Stimulated activated effector memory CD8-positive, alpha-beta T cell treated with anti-CD3 and anti-CD28 coated beads, Interleukin-12 subunit alpha, Interleukin-12 subunit beta, amount 100 ng/mL, for 72 hours (primary cell): ENCODE measurements around the gene TMEM134.

Source experiments
- ATAC-seq: fragments of 150-1000 bp; cut with Tn5 transposase; 2 replicates; pipeline ENCODE4 v1.10.0; 2021
- DNase-seq, 2 donors: peaks; one replicate each; pipeline ENCODE4 v3.0.0; 2021 to 2022; ENCODE audit warnings: low spot score in 2 of 2
- H3K27ac Mint-ChIP-seq: one replicate; pipeline ENCODE4 v1.8.0; 2022; ENCODE audit warnings: mild to moderate bottlenecking, mixed read lengths
- H3K36me3 Mint-ChIP-seq: one replicate; pipeline ENCODE4 v1.8.0; 2022; ENCODE audit warnings: mild to moderate bottlenecking, mixed read lengths
- H3K4me1 Mint-ChIP-seq: one replicate; pipeline ENCODE4 v1.8.0; 2022; ENCODE audit warnings: mixed read lengths
- H3K4me3 Mint-ChIP-seq: one replicate; pipeline ENCODE4 v1.8.0; 2022; ENCODE audit warnings: mild to moderate bottlenecking, mixed read lengths
- H3K9me3 Mint-ChIP-seq: one replicate; pipeline ENCODE4 v1.8.0; 2022; ENCODE audit warnings: mixed read lengths

The TMEM134 gene

GRCh38 chr11:67463680-67464410 is 5.2 kb downstream of the TMEM134 start:
- peaks cover 10% of the 10 kb centered on the region for H3K36me3 Mint-ChIP-seq
- H3K4me1 Mint-ChIP-seq: peaks cover 41% of the 10 kb centered on the region
- ATAC-seq (no peak), DNase-seq (no peak)
- H3K9me3 Mint-ChIP-seq: no peaks in the 10 kb centered on the region
- H3K27ac Mint-ChIP-seq: peak overlapping the region; percentile 94
- H3K4me3 Mint-ChIP-seq: peak overlapping the region; percentile 84

DNA sequence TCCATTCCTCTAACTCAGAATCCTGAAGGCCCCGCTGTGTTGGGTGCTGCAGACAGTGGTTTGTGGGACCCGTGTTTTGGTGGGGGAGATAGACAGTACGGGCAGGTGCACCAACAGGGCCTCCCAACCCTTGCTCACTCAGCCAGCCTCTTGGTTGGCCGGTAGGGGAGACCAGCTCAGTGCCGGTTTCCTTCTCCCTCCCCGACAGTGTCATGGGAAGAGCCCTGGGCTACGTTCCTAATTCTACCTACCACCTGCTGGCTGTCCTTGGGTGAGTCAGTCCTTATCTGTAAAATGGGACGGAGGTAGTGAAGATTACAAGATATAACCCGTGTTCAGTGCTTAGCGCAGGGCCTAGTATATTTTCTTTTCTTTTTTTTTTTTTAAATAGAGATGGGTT is 5.9 kb downstream of the TMEM134 start:
- DNase-seq (no peak), ATAC-seq (no peak)
- Mint-ChIP-seq H3K4me1 (peaks cover 37% of the 10 kb centered on the region), H3K27ac (no peak overlapping the region), H3K4me3 (no peak overlapping the region), H3K36me3 (peaks cover 6% of the 10 kb centered on the region), H3K9me3 (no peaks in the 10 kb centered on the region)

DNA sequence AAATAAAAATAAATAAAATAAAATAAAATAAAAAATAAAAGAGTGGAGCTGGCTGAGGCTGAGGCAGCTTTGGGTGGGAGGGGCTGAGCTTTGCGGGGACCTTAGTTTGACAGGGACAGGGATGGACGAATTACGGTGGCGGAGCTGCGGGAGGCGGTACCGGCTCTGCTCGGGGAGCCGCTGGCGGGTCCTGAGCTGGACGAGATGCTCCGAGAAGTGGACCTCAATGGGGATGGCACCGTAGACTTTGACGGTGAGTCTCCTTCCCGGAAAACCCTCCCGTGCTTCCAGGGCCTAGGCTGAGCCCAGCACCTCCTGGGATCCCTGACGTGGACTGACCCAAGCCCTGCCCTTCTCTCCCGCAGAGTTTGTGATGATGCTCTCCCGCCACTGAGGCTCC is 10.8 kb downstream of the TMEM134 start:
- Mint-ChIP-seq H3K27ac (no peak overlapping the region), H3K9me3 (no peaks in the 10 kb centered on the region), H3K4me1 (peaks cover 6% of the 10 kb centered on the region), H3K4me3 (no peak overlapping the region), H3K36me3 (no peaks in the 10 kb centered on the region)
- DNase-seq (no peak), ATAC-seq (no peak)

GRCh38 chr11:67457453-67457852 is 11.6 kb downstream of the TMEM134 start:
- ATAC-seq (no peak), DNase-seq (no peak)
- H3K36me3 Mint-ChIP-seq: no peaks in the 10 kb centered on the region
- H3K4me3 Mint-ChIP-seq: no peak overlapping the region
- H3K9me3 Mint-ChIP-seq: no peaks in the 10 kb centered on the region
- peaks cover 6% of the 10 kb centered on the region for H3K4me1 Mint-ChIP-seq
- no peak overlapping the region for H3K27ac Mint-ChIP-seq

DNA sequence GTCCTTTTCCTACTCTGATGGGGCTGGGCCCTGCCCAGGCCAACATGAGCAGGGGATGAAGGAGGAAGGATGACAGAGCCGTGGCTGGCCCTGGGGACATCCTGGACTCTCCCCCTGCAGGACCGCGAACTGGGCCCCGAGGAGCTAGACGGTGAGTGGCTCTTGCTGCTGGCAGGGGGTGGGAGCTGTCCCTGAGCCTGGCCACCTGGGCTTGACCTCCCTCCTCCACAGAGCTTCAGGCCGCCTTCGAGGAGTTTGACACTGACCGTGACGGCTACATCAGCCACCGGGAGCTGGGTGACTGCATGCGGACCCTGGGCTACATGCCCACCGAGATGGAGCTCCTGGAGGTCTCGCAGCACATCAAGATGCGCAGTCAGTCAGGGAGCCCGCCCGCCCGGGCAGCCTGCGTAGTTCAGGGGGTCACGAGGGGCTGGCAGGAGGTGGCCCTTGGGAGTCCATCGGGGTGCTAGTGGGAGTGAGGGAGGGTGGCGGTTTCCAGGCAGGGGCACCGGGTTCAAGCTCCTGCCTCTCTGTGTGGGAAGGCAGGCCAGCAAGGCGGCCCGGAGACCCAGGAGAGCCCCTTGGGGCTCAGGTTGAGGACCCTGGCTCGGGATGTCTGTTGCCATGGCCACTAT is 12.9 kb downstream of the TMEM134 start:
- Mint-ChIP-seq H3K4me3 (no peak overlapping the region), H3K4me1 (peaks cover 6% of the 10 kb centered on the region), H3K9me3 (no peaks in the 10 kb centered on the region), H3K27ac (no peak overlapping the region), H3K36me3 (no peaks in the 10 kb centered on the region)
- ATAC-seq (no peak), DNase-seq (no peak)

- Mint-ChIP-seq H3K9me3 (no peaks in the 10 kb centered on the region), H3K27ac (peak within 1 kb of the TSS; percentile 69), H3K4me3 (no peak within 1 kb of the TSS), H3K4me1 (peaks cover 5% of the 10 kb centered on the region), H3K36me3 (no peaks in the 10 kb centered on the region)
- ATAC-seq: no peak
- DNase-seq: no peak
Measured at GRCh38 chr11:67455054-67455453, 14.0 kb downstream of the TMEM134 start, which contains the start of gene CABP4. CABP4 (plus strand) TSS chr11:67455354; CDS start chr11:67455424, 70 bp downstream.

GRCh38 chr11:67453816-67454732 is 15.0 kb downstream of the TMEM134 start:
- ATAC-seq: no peak
- no peak for DNase-seq
- Mint-ChIP-seq H3K36me3 (no peaks in the 10 kb centered on the region), H3K4me3 (no peak overlapping the region), H3K27ac (no peak overlapping the region), H3K9me3 (no peaks in the 10 kb centered on the region), H3K4me1 (peaks cover 5% of the 10 kb centered on the region)

DNA sequence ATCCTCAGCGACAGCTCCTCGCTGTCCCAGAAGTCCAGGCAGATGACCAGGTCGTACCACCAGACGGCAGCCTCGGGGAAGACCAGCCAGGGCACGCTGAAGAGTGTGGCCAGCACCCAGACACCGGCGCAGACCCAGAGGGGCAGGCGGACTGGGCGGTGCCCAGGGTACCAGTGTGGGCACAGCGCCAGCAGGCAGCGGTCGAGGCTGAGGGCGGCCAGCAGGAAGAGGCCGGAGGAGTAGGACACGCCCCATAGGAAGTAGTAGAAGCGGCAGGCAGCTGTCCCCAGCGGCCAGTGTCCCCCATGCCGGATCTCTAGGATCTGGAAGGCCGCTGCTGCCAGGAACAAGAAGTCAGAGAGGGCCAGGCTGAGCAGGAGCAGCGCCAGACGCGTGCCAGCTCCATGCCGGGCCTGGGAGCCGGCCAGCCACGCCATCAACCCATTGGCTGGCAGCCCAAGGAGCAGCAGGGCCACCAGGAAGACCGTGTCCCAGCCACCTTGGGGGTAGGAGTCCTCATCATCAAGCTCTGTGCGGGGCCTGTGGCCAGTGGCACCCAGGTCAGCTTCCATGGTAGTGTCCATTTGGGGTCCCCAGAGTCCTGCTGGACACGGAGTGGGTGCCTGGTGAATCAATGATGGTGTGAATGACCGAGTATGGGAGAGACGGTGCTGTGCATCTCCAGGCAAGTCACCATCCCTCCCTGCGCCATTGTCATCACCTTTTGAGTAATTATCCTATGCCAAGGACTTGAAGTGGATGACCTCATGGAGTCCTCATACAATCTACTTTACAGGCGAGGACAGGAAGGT is 16.7 kb downstream of the TMEM134 start, which contains the start of gene GPR152:
Gene GPR152, minus strand, starts transcription at position 589 of the 812 bp plus-strand sequence. Its CDS starts 5 bp downstream, at position 584.
- ATAC-seq: no peak
- Mint-ChIP-seq H3K4me3 (no peak within 1 kb of the TSS), H3K27ac (peak within 1 kb of the TSS; percentile 56), H3K9me3 (no peaks in the 10 kb centered on the region), H3K4me1 (peaks cover 18% of the 10 kb centered on the region), H3K36me3 (peaks cover under 1% of the 10 kb centered on the region)
- DNase-seq: no peak

DNA sequence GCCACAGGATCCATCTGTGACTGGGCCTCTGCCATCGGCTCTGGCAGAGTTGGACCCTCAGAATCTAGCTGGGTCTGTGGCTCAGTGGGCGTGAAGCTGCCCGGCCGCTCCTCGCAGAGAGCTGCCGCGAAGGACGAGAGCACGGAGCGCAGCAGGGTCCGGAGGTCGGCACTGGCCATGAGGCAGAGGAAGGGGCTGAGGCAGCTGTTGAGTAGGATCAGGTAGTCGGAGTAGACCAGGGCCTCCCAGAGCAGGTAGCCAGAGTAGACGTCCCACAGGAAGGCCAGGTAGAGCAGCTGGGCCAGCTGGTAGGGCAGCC is 17.4 kb downstream of the TMEM134 start:
- H3K9me3 Mint-ChIP-seq: no peaks in the 10 kb centered on the region
- DNase-seq (no peak), ATAC-seq (no peak)
- peaks cover 8% of the 10 kb centered on the region for H3K36me3 Mint-ChIP-seq
- H3K4me1 Mint-ChIP-seq: peaks cover 20% of the 10 kb centered on the region
- H3K4me3 Mint-ChIP-seq: no peak overlapping the region
- H3K27ac Mint-ChIP-seq: peak overlapping the region; percentile 56

DNA sequence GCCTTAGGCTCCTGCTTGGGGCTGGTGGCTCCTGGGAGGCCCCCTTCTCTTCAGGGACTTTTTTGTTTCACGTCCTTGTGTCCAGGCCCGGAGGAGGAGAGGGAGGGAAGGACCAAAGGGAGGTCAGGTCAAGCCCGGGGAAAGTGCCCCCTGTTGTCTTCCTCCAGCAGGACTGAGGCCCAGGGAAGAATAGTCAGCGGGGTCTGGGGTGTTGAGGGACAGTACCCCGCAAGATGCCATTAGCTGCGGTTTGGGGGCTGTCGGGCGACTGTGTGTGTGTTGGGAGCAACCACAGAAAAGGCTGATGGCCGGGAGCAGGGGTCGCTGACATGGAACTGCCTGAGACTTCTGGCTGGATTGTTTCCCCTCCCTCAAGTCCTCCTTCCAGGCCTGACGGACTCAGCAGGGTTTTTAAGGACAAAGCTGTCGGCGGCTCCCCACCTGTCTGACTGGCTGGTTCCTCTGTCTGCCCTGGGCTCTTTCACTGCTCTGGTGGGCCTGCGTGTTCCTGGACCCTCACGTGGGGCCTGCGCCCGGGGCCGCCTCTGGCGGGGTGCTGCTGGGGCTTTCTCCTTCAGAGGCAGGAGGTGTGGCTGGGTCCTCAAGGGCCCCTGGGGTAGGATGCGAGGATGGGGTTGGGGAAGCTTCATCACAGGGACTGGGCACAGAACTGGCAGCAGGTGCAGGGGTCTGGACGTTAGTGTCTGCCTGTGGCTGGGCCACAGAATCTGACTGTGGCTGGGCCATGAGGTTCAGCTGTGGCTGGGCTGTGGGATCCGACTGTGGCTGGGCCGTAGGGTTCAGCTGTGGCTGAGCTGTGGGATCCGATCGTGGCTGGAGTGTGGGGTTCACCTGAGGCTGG is 18.0 kb downstream of the TMEM134 start:
- no peak for ATAC-seq
- H3K36me3 Mint-ChIP-seq: peaks cover 8% of the 10 kb centered on the region
- no peaks in the 10 kb centered on the region for H3K9me3 Mint-ChIP-seq
- peaks cover 26% of the 10 kb centered on the region for H3K4me1 Mint-ChIP-seq
- no peak for DNase-seq
- H3K4me3 Mint-ChIP-seq: no peak overlapping the region
- peak overlapping the region; percentile 56 for H3K27ac Mint-ChIP-seq

DNA sequence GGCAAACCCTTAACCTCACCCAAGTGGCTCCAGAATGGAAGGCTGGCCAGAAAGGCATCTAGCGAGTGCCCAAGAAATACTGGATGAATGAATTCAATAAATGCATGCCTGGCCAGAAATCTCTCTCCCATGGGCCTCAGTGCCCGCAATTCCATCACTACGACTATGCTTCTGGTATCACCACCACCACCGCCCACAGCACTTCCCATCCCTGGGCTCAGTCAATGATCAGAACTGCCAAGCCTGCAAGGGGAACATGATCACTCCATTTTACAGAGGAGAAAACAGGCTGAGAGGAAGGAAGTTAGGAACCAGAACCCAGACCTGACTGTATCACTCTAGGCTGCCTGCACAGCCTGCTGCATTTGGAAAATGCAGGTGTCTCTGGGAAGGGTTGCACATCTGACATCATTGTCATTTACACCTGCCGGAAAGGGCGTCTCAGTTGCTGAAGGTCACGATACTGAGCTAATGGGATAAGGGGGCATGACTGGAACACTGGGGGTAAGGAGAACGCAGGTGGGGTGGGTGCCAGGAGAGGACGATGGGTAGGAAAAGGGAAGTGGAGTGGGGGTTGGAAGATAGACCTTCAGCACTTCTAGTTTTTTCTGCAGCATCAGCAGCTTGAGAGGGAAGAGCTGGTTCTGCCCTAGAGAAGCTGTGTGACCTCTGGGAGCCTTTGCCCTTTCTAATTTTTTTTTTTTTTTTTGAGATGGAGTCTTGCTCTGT is 19.8 kb downstream of the TMEM134 start:
- peak overlapping the region; percentile 9 for H3K27ac Mint-ChIP-seq
- H3K4me1 Mint-ChIP-seq: peaks cover 44% of the 10 kb centered on the region
- ATAC-seq (no peak), DNase-seq (no peak)
- H3K36me3 Mint-ChIP-seq: peaks cover 19% of the 10 kb centered on the region
- no peak overlapping the region for H3K4me3 Mint-ChIP-seq
- H3K9me3 Mint-ChIP-seq: no peaks in the 10 kb centered on the region

GRCh38 chr11:67448220-67448609 is 20.8 kb downstream of the TMEM134 start:
- no peak overlapping the region for H3K4me3 Mint-ChIP-seq
- peaks cover 25% of the 10 kb centered on the region for H3K36me3 Mint-ChIP-seq
- no peaks in the 10 kb centered on the region for H3K9me3 Mint-ChIP-seq
- peaks cover 45% of the 10 kb centered on the region for H3K4me1 Mint-ChIP-seq
- peak overlapping the region; percentile 95 for H3K27ac Mint-ChIP-seq
- no peak for ATAC-seq
- DNase-seq: no peak

DNA sequence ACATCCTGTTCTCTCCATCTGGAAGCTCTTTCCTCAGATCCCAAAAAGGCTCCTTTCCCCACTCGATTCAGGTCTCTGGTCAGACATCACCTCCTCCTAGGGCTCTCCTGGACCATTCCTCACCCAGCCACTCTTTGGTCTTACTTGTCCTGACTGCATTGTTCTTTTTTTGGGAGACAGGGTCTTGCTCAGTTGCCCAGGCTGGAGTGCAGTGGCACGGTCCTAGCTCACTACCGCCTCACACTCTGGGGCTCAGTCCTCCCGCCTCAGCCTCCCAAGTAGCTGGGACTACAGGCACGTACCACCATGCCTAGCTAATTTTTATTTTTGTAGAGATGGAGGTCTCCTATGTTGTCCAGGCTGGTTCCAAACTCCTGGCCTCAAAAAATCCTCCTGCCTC is 23.5 kb downstream of the TMEM134 start:
- H3K27ac Mint-ChIP-seq: peak overlapping the region; percentile 95
- H3K4me3 Mint-ChIP-seq: peak overlapping the region; percentile 95
- peaks cover 36% of the 10 kb centered on the region for H3K36me3 Mint-ChIP-seq
- peaks cover 69% of the 10 kb centered on the region for H3K4me1 Mint-ChIP-seq
- ATAC-seq (no peak), DNase-seq (no peak)
- no peaks in the 10 kb centered on the region for H3K9me3 Mint-ChIP-seq
